Ascending aorta (tissue), 2 donors: ENCODE measurements around the gene FAT1. TPM values are rescaled to one million over a fixed set of nuclear protein-coding genes. Genes with fewer than 3 reads are reported as not detected.

Experiments used
- DNase-seq, 2 donors: peaks; one replicate each; pipeline ENCODE4 v3.0.0-alpha.2; 2019; ENCODE audit warnings: low spot score in 2 of 2
- H3K27ac ChIP-seq, 2 donors: fragments of 200-600 bp; sonication (generic); one replicate each; pipeline ENCODE4 v1.5.1; 2016 to 2017; ENCODE audit warnings: mild to moderate bottlenecking in 1 of 2
- H3K27me3 ChIP-seq: fragments of 200-600 bp; sonication (generic); one replicate; pipeline ENCODE4 v1.5.1; 2017
- H3K36me3 ChIP-seq, 2 donors: fragments of 200-600 bp; sonication (generic); one replicate each; pipeline ENCODE4 v1.5.1; 2016
- H3K4me1 ChIP-seq, 2 donors: fragments of 200-600 bp; sonication (generic); one replicate each; pipeline ENCODE4 v1.5.1; 2016 to 2017; ENCODE audit warnings: mild to moderate bottlenecking in 1 of 2
- H3K4me3 ChIP-seq, 2 donors: fragments of 200-600 bp; sonication (generic); one replicate each; pipeline ENCODE4 v1.5.1; 2016 to 2017; ENCODE audit warnings: mild to moderate bottlenecking in 1 of 2
- H3K9me3 ChIP-seq, 2 donors: fragments of 200-600 bp; sonication (generic); one replicate each; pipeline ENCODE4 v1.5.1; 2016
- CTCF ChIP-seq, 3 experiments: fragments of 200-600 bp in 2 of 3; fragments of 450-650 bp in 1 of 3; sonication (generic) in 2 of 3; IDR thresholded peaks; one replicate each; pipeline ENCODE4 v1.5.1; 2016 to 2019; ENCODE audit warnings: antibody characterized with exemption in 3 of 3, mild to moderate bottlenecking in 1 of 3, moderate library complexity in 1 of 3
- intact Hi-C: fragments of 100-400 bp; cut with DNase I; formaldehyde crosslinking; loops from one replicate; pipeline ENCODE4 v1.15.1; 2023
- total RNA-seq: library from RNA; depleted of rRNA; stranded (reverse); fragments of >200 nt; gene quantifications from one replicate; pipeline ENCODE4 v1.1.0, GENCODE V29; 2016

The FAT1 gene
- total RNA-seq, 1 donor from 2014 or later, result 52.9 TPM

- DNase-seq, result no peak
- Histone ChIP-seq H3K27ac (peak overlapping the region in 1 of 2 donors; percentile 40), H3K9me3 (no peaks in the 10 kb centered on the region), H3K27me3 (no peaks in the 10 kb centered on the region), H3K36me3 (peaks cover 11 to 14% of the 10 kb centered on the region in 2 donors), H3K4me1 (peaks cover 7 to 31% of the 10 kb centered on the region in 2 donors), H3K4me3 (no peak overlapping the region)
- intact Hi-C loops, result no loop called here
- TF ChIP-seq CTCF (IDR thresholded peaks at IDR 0.05), result no peak
Observed at GRCh38 chr4:186627226-186627865, 96.3 kb downstream of the FAT1 start.

DNA sequence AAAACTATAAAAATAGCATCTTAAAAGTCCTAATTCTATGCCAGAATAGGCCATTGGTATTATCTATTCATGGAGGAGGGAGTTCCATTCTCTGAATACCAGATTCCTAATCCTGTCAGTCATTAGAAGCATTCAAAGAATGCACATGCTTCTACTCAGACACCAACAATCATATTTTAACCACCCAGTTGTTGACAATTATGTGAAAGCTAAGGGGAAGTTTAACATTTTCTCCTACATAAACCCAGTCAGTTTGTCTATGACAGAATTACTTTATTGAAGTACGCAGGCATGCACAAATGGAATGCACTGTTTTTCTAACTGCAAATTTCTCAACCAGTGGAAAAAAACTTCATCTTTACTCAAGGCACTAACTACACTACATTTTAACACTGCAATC is 98.7 kb downstream of the FAT1 start:
- Histone ChIP-seq H3K27ac (peak overlapping the region; percentile 71 to 76), H3K36me3 (peaks cover 9 to 10% of the 10 kb centered on the region in 2 donors), H3K4me1 (peaks cover 7 to 39% of the 10 kb centered on the region in 2 donors), H3K27me3 (no peaks in the 10 kb centered on the region), H3K9me3 (no peaks in the 10 kb centered on the region), H3K4me3 (no peak overlapping the region)
- no peak for DNase-seq
- no peak for TF ChIP-seq CTCF (IDR thresholded peaks at IDR 0.05)
- intact Hi-C loops, result no loop called here

GRCh38 chr4:186623546-186623945 is 100.1 kb downstream of the FAT1 start:
- Histone ChIP-seq H3K4me3 (no peak overlapping the region), H3K36me3 (peaks cover 9 to 10% of the 10 kb centered on the region in 2 donors), H3K9me3 (no peaks in the 10 kb centered on the region), H3K27ac (peak overlapping the region; percentile 71 to 76), H3K27me3 (no peaks in the 10 kb centered on the region), H3K4me1 (peaks cover 7 to 39% of the 10 kb centered on the region in 2 donors)
- no peak for DNase-seq
- no peak for TF ChIP-seq CTCF (IDR thresholded peaks at IDR 0.05)
- intact Hi-C loops, result loop anchor here (2.0 kb wide), 2 partner anchors 27 to 103 kb away; no protein-coding TSS in a partner anchor

DNA sequence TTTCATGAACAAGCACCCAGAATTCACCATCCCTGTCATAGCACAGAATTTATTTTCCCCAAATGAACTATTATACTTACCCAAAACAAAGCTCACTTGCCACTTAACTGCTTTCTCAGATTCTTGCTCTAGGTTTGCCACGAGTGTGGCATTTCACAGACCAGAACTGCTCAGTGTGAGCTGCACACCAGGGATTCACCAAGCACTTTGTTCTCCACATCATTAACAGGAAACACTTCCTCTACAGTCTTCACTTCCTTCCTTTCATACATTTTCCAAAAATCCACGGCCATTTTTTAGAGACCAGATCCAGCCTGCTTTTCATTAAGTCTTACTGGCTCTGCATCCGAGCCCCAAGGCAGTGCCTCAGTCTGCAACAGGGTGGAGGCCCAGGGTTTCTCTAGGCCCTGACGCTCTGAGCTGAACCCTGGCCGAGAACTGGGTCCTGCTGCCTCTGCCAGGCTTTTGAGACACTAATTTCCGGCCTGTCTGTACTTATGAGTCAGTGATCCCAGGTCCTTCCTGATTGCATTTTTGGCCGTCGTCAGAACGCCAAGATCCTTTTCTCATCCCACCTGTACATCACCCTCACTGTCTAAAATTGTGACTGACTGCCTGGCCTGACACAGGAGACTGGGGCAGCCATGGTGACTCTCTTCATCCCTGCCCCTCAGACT is 100.7 kb downstream of the FAT1 start:
- no peaks in the 10 kb centered on the region for H3K27me3 ChIP-seq
- TF ChIP-seq CTCF (IDR thresholded peaks at IDR 0.05), result no peak
- peak in 1 of 2 donors; percentile 76 for DNase-seq
- H3K4me1 ChIP-seq, result peaks cover 7 to 39% of the 10 kb centered on the region in 2 donors
- H3K4me3 ChIP-seq, result no peak overlapping the region
- intact Hi-C loops, result loop anchor here (2.0 kb wide), 2 partner anchors 28 to 104 kb away; no protein-coding TSS in a partner anchor
- peaks cover 4 to 10% of the 10 kb centered on the region in 2 donors for H3K36me3 ChIP-seq
- H3K27ac ChIP-seq, result peak overlapping the region; percentile 71 to 76
- H3K9me3 ChIP-seq, result no peaks in the 10 kb centered on the region

- Histone ChIP-seq H3K4me1 (peaks cover 7 to 39% of the 10 kb centered on the region in 2 donors), H3K36me3 (peaks cover 4 to 7% of the 10 kb centered on the region in 2 donors), H3K9me3 (no peaks in the 10 kb centered on the region), H3K27ac (peak overlapping the region; percentile 71 to 76), H3K27me3 (no peaks in the 10 kb centered on the region), H3K4me3 (no peak overlapping the region)
- intact Hi-C loops, result loop anchor here (2.0 kb wide), 2 partner anchors 29 to 105 kb away; no protein-coding TSS in a partner anchor
- peak; percentile 22 to 53 (median 45) for TF ChIP-seq CTCF (IDR thresholded peaks at IDR 0.05)
- no peak for DNase-seq
Observed at GRCh38 chr4:186621959-186622553, 101.6 kb downstream of the FAT1 start.
